ENCODE data around the gene MBD5.
"Not testable (repeated sequence)": the region's sequence is repeated elsewhere in the genome, so short reads cannot be mapped to it uniquely, and the experiment has no call there.

The MBD5 gene

DNA sequence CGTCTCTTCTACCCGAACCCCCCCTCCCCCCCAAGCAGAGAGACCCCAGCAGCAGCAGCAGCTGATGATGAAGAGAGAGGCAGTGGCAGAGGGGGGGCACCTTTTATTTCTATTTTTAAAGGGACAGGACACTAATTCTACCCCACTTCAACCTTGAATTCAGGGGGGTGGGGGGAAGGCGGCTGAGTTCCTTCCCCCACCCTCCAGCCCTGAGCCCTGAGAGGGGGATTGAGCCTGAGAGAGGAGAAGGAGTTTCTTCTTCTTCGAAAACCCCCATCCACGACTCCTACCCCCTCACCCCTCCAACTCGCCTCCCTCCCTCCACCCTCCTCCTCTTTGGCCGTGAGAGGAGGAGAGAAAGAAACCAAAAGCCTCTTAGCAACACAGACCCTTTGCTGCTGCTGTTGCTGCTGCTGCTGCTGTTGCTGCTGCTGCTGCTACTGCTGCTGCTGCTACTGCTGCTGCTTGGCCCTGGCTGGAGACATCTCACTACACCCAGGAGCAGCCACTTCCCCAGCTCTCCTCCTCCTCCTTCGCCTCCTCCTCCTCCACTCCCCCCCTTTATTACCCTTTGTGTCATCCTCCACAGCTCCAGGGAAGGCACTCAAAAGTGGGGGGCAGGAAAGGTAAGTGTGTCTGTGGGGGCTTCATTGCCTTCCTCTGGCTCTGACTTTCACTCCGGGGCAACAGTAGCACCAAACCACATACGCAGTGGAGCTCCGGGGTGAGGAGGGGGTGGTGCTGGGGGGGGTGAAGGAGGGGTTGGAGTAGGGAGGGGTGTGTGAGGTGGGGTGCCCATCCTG, at the start of gene MBD5:
TSS of gene MBD5 (plus strand) at position 33 of the 803 bp plus-strand sequence.
- in situ Hi-C loops (cut with HindIII; ENCODE audit: low sequenced_read_pairs), result no loop called here
- TF ChIP-seq, protein P1, sequence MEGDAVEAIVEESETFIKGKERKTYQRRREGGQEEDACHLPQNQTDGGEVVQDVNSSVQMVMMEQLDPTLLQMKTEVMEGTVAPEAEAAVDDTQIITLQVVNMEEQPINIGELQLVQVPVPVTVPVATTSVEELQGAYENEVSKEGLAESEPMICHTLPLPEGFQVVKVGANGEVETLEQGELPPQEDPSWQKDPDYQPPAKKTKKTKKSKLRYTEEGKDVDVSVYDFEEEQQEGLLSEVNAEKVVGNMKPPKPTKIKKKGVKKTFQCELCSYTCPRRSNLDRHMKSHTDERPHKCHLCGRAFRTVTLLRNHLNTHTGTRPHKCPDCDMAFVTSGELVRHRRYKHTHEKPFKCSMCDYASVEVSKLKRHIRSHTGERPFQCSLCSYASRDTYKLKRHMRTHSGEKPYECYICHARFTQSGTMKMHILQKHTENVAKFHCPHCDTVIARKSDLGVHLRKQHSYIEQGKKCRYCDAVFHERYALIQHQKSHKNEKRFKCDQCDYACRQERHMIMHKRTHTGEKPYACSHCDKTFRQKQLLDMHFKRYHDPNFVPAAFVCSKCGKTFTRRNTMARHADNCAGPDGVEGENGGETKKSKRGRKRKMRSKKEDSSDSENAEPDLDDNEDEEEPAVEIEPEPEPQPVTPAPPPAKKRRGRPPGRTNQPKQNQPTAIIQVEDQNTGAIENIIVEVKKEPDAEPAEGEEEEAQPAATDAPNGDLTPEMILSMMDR (IDR thresholded peaks at IDR 0.05; ENCODE audit: low read depth, low read length, missing control alignments), result no peak
- no peak for DNase-seq (ENCODE audit: low read depth)

DNA sequence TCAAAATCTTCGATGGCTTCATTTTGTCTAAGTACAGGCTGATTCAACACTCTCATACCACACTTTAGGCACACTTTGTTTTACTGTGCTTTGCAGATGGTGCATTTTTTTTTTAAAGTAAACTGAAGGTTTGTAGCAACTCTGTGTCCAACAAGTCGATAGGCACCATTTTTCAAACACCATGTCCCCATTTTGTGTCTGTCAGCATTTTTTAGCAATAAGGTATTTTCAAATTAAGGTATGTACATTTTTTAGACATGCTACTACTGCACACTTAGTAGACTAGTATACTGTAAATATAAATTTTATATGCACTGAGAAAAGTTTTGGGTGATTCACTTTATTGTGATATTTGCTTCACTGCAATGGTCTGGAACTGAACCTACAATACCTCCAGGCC, 44.8 kb upstream of the MBD5 start:
- in situ Hi-C loops (cut with HindIII; ENCODE audit: low sequenced_read_pairs), result loop anchor here (25.0 kb wide), 2 partner anchors 536 to 1011 kb away; no protein-coding TSS in a partner anchor
- TF ChIP-seq, protein P1 (IDR thresholded peaks at IDR 0.05; ENCODE audit: low read depth, low read length, missing control alignments), result no peak

More for the DNA sequence above, at the start of gene MBD5:
- peak within 1 kb of the TSS; percentile 92 for H3K4me3 ChIP-seq (ENCODE audit: low read depth, low read length)

DNA sequence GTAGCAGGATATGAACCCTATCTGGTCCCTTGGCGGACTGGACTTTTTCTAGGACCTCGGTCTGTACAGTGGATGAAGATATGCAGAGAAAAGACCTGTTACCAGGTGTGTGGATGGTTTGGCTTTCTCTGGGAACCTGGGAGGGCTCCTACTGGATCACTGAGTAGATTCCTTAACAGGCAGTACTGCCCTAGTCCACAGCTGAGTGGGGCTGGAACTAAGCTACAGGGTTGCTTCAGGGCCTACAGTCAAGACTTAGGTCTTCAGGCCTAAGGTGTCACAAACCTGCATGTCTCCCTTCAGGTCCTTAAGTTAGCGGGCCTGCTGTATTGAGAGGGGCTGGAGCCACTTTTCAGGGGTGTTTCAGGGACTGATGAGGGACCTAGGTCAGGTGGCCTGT, 43.2 kb upstream of the MBD5 start:
- in situ Hi-C loops (cut with HindIII; ENCODE audit: low sequenced_read_pairs), result loop anchor here (25.0 kb wide), 2 partner anchors 535 to 1010 kb away; no protein-coding TSS in a partner anchor
- TF ChIP-seq, protein P1 (IDR thresholded peaks at IDR 0.05; ENCODE audit: low read depth, low read length, missing control alignments), result no peak
- no peak overlapping the region for H3K4me3 ChIP-seq (ENCODE audit: low read depth, low read length)
- no peak for DNase-seq (ENCODE audit: low read depth)

More for the DNA sequence above, 44.8 kb upstream of the MBD5 start:
- no peak for DNase-seq (ENCODE audit: low read depth)
- H3K4me3 ChIP-seq (ENCODE audit: low read depth, low read length), result no peak overlapping the region

DNA sequence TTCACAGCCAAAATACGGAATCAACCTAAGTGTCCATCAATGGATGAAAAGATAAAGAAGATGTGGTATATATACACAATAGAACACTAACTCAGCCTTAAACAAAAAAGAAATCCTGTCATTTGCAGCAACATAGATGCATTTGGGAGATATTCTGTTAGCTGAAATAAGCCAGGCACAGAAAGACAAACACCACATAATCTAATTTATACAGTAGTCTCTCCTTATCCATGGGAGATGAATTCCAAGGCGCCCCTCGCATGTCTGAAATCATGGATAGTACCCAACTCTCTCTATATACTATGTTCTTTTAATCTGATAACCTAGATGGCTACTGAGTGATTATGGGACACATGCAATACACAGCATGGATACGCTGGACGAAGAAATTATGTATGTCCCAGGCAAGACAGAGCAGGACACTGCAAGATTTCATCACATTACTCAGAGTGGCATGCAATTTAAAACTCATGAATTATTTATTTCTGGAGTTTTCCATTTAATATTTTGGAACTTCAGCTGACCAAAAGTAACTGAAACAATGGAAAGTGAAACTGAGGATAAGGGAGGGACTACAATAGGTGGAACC, 39.9 kb upstream of the MBD5 start:
- DNase-seq (ENCODE audit: low read depth), result no peak
- TF ChIP-seq, protein P1 (IDR thresholded peaks at IDR 0.05; ENCODE audit: low read depth, low read length, missing control alignments), result no peak
- in situ Hi-C loops (cut with HindIII; ENCODE audit: low sequenced_read_pairs), result loop anchor here (25.0 kb wide), 2 partner anchors 531 to 1006 kb away; no protein-coding TSS in a partner anchor
- H3K4me3 ChIP-seq (ENCODE audit: low read depth, low read length), result no peak overlapping the region

DNA sequence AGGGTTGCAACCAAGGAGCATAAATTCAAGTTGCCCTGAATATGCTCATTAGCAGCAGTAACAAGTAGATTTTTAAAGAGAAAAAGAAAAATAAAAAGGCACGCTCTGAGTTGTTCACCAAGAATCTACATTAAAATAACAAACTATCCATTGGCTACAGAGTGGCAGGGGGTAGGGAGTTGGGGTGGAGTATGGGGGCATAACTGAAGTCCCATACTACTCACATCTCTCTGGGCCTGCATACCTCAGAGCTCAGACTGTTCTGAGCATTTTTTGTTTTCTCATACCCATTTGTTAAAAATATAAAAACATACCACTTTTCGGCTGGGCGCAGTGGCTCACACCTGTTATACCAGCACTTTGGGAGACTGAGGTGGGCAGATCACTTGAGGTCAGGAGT, 31.8 kb upstream of the MBD5 start:
- H3K4me3 ChIP-seq (ENCODE audit: low read depth, low read length), result no peak overlapping the region
- in situ Hi-C loops (cut with HindIII; ENCODE audit: low sequenced_read_pairs), result loop anchor here (25.0 kb wide), 2 partner anchors 523 to 998 kb away; no protein-coding TSS in a partner anchor
- TF ChIP-seq, protein P1 (IDR thresholded peaks at IDR 0.05; ENCODE audit: low read depth, low read length, missing control alignments), result no peak
- DNase-seq (ENCODE audit: low read depth), result no peak

DNA sequence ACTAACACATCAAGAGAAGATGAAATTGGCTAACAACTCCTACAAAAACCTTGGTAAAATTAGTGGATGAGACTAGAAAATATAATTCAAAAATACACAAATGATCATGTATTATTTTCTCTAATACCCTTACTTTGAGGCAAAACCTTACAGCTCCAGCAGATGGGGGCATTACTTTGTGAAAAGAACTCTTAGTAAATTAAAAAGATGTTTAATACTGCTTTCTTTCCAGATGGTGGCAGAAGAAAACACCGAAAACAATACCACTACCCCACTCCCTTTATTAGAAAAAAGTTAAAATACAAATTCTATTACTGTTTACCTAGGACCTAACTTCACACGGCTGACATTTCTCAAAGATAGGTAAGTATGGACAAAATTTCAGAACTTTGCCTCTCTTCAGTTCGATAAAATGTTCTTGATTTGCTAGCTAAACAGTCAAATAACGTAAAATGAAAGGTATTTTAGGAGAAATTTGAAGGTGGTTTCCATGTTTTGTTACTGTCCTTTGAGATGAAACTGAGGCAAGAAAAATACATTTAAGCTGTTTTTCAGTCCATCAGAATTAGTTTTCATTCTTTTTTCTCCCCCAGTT, 31.0 kb upstream of the MBD5 start:
- H3K4me3 ChIP-seq (ENCODE audit: low read depth, low read length), result no peak overlapping the region
- in situ Hi-C loops (cut with HindIII; ENCODE audit: low sequenced_read_pairs), result loop anchor here (25.0 kb wide), 2 partner anchors 522 to 997 kb away; no protein-coding TSS in a partner anchor
- TF ChIP-seq, protein P1 (IDR thresholded peaks at IDR 0.05; ENCODE audit: low read depth, low read length, missing control alignments), result peak; percentile 60
- peak; percentile 43 for DNase-seq (ENCODE audit: low read depth)

DNA sequence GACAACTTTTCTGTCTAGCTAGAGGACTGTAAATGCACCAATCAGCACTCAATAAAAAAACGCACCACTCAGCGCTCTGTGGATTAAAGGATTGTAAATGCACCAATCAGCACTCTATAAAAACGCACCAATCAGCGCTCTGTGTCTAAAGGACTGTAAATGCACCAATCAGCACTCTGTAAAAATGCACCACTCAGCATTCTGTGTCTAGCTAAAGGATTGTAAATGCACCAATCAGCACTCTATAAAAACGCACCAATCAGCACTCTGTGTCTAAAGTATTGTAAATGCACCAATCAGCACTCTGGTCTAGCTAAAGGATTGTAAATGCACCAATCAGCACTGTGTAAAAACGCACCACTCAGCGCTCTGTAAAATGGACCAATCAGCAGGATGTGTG, 25.9 kb upstream of the MBD5 start:
- not testable (repeated sequence) for H3K4me3 ChIP-seq (ENCODE audit: low read depth, low read length); DNase-seq (ENCODE audit: low read depth)
- in situ Hi-C loops (cut with HindIII; ENCODE audit: low sequenced_read_pairs), result loop anchor here (25.0 kb wide), 2 partner anchors 517 to 992 kb away; no protein-coding TSS in a partner anchor
